Measurements from ENCODE around the gene LCP1.

LCP1 gene

DNA sequence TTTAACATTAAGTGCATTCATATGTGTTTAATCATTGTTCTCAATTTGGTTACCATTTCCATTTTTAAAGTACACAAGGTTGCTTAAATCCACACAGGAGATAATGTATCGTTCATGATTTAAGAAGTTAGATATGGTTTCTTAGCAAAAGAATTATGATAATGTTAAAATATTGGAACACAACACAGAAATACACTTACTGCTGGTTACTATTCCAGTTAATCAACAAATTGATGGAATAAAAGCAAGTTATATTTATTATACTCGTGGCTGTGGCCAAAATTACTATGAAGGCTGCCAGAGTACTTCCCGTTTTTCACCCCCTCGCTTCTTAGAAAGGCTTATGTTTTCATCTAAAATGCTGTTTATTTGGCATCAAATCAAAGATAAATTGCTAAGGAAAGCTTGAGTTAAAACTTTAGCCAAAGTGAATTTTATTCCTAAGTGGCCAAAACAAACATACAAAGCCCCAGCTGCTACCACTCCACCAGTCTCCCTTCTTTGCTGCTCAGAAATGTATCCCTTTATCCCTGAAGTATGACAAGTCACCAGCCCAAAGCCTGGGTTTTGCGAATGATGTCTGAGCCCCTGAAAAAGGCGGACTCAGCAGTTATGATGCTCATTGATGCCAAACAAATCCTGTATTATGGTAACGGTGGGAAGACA, 27.7 kb downstream of the LCP1 start:
- no peak for DNase-seq

DNA sequence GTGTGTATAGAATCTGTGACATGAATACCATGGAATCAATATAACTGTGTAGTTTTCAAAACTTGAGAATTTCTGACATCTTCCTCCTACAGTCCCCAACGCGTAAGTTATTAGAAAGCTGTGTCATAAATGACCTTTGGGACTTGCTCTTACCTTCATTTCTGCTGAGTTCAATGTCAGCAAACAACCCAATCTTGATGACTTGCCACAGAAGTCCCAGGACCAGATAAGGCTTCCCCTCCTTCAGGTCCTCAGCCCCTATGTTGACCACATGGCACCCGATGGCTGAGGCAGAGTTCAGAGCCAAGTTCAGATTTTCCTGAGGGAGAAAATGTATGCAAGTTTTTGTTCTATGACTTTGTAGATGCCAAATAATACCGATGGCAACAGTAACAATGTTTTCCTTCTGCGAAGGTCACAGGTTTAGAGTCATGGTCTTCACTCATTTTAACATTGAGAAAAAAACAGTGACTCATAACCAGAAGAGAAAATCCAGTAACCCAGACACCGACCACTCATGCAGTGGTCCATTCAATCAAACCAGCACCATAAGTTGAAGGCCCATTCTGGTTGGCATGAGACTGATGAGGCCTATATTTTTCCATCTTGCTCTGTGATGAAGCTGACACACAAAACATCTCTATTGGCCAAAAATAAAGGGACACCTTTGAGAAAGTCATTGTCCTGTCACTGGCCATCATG, 29.2 kb downstream of the LCP1 start:
- DNase-seq = no peak

DNA sequence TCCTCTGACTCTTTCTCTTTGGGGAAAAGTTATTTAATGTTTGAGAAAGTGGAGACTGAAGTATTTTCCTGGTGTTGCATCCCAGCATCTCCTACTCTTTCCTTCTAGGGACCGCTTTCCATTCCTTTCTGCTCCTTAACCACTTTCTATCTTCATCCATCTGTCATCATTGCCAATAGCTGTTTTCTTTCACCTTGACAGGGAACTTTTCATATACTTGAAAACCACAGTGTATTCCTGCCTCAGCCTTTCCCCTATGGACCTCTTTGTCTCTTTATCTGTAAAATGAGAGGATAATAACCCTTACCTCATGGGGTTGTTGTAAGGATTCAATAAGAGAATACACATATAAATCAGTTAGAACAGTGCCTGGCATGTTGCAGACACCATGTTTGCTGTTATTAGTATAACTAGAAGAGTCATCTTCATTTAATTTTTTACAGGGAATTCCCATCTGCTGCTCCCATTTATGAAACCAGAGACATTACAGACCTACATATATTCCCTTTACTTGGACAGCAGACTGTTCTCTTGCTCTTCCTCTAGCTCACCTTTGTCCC, 31.8 kb downstream of the LCP1 start:
- DNase-seq = no peak

DNA sequence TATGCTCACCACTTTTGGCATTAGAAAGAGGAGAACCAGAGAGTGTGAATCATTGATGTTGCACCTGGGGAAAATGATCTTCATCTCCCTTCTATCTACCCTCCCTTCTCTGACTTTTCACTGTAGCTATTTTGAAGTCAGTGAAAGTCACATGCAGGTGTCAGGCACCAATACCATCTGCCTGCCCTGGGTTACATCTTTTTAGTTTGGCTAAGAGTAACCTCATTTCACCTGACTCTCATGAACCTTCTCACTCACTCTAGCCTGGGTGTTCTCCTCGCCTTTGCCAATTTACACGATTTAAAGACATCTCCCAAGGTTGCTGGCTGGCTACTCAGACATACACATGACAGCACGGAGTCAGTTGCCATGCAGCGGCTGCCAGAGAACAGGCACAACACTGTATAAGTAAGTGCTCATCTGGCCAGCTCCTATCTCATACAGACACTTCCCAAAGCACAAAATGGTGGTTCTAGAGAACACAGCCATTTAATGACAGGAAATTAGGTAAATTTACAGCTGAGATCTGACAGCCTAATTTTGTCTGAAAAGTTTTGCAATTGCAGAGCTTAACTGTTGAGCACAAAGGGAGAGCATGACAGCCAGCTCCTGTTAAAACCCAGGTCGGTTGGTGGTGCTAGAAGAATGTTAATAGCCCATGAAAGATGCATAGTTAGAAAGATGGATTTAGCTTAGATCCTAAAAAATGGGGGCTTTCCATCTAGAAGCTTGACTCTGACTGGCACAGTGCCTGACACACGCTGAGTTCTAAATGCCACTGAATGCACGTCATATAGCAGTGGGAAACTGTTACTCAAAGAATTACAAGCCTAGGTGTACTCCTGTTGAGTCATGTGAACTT, 32.5 kb downstream of the LCP1 start:
- DNase-seq = no peak

DNA sequence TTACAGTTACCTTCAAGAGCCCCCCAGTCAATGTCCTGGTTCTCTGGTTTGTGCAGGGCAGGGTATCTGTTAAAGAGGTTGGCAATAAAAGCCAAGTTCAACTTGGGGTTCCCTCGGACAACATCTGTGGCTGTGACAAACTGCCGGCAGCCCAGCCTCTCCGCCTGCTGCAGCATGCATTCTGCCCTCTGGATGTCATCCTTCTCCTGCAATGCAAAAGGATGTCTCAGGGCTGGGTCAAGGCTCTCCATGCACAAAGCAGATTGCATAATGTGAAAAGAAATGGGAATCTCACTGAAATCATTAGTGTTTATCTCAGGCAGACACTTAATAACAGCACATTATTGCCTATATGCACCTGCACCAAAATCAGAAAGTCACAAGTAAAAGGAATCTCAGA, 35.1 kb downstream of the LCP1 start:
- DNase-seq = no peak

DNA sequence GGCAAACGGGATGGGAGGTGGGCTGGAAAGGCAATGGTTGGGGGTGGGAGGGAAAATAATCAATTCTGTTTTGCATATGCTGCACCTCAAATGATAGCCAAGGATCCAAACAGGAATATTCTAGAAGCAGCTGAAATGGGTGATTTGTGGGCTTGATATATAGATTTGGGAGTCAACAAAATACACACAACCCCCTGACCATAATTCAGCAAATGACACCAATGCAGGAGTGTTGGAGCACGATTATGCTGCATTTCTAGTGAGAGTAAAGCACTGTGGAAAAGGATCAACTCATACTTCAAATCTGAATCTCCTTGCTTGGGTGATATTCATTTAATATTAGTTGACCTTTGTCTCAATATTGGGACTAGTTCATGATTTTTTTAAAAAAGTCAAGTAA, 36.0 kb downstream of the LCP1 start:
- no peak for DNase-seq

DNA sequence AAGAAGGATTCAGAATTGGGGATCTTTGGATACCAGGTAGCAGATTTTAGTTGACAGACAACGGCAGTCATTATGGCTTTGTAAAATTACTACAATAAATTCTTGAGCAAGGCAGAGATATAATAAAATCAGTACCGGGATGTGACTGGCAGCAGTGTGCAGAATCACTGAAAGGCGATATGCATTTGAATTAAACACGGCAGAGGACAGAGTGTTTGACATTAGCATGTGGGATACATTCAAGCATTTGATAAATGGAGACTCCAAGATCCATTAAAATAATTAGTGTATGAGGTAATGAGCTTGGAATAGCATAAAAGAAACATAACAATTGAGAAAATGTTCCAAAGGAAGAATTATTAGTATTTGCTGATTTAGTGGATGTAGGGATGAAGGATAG, 36.8 kb downstream of the LCP1 start:
- DNase-seq = no peak

DNA sequence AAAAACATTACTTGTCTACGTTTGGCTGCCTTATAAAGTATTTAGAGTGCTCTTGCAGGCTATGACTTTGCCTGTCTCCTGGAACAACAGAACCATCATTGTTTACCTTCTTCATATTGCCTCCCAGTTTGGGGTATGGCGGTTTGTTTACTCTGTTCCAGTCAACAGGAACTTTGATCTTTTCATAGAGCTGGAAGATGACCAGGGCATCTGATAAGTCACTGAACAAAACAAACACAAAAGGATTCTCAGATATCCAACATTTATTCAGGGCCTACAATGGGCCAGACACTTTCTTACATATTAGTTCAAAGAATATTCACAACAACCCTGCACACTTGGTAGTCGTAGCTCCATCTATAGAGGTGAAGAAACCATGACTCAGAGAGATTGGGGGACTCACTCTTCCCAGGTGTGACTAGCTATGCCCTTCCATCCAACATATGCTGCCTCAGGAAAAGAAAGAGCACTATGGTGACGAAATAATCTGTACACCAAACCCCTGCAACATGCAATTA, 38.7 kb downstream of the LCP1 start:
- DNase-seq = no peak

DNA sequence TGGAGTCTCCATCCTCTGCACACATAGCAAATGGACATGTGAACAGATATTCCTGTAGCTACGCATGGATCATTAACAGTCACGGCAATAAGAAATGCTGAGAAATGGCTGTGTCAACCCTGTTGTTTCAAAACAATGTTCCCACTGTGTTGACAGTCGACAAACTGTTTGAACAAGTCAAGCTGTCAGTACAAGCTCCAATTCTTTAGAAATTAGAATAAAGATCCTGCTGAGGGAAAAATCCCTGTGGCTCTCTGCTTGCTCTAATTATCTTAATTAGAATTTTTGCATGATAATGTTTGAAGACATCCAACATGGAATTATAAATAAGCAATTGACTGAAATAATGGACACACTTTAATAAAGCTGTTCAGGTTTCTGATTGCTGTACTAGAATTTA, 39.2 kb downstream of the LCP1 start:
- no peak for DNase-seq

DNA sequence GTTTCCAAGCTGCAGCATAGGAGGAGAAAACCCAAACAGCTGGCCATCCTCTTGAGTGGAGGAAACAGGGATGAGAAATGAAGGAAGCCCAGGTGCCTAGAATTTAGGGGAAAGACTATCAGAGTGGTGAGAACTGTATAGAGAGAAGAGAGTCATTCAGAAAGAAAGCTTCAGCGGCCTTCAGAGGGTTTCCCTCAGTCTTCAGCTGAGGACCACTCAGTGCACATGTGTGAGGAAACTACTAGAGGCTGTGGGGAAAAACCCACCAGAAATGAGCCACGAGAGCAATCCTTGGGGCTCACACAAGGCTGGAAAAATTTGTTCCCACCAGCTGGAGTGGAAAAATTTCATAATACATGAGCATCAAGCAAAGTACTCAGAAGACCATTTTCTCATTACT, 41.9 kb downstream of the LCP1 start:
- DNase-seq = no peak

DNA sequence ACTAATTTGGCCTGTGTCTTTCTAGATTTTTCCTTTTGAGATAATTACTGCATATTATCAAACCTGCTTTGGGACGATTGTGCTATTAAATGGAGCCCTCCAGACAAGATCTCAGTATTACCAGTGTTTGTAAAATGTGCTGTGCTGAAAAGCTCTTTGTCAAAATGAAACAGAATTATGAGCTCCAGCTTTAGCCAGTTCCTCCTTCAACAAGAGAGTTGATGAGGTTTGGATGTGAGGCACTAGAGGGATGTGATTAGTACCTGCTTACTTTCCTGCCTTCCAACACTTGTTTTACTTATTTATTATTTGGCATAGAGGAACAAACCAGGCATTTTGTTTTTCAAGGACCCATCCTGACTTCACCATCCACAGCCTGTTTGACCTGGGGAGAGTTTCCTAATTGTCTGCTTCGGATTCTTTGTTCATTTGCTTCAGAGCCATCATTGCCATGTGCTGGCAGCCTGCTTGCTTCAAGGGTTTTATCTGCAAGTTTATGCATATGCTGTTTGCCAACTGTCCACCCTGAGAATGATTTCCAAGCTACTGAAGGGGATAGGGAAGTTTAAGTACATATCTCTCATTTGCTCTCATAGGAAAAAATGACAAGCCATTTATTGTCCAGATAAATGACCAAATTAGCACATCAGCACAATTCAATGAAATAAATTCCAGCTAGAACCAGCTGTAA, 44.2 kb downstream of the LCP1 start:
- no peak for DNase-seq

DNA sequence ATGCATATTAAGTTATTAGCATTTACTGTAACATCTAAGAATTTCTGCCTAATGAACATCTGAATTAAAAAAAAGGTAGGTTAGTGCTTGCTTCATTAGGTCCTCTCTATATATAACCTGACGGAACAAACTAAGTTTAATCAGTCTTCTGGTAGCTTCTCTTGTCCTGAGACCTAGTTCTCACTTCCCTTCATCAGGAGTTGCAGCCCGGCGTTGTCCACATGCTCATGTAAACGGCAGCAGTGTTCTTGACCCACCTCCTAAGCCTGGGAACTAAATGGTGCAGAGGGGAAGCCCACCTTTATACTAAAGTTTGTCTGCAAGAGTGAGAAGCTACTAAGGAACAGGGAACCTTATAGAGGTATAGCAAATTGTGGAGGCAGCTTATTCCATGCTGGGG, 45.3 kb downstream of the LCP1 start:
- DNase-seq = no peak

DNA sequence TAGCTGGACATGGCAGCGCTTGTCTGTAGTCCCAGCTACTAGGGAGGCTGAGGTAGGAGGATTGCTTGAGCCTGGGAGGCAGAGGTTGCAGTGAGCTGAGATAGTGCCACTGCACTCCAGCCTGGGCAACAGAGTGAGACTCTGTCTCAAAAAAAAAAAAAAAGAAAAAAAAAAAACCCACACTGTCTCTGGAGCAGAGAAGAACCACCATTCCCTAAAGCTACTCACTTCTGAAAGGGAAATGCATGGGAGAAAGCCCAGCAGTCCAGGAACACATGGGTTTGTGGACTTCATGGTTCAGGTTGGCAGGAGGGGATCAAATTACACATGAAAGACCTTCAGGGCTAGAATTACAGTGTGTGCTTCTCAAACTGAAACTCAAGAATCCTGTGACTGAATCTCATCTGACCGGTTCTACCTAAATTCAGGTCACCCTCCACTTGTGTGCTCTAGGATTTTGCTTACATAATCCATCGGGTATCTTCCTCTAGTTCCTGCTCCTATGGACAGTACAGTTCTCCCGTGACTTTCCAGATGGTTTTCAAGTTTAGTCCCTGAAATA, 46.9 kb downstream of the LCP1 start:
- no peak for DNase-seq

DNA sequence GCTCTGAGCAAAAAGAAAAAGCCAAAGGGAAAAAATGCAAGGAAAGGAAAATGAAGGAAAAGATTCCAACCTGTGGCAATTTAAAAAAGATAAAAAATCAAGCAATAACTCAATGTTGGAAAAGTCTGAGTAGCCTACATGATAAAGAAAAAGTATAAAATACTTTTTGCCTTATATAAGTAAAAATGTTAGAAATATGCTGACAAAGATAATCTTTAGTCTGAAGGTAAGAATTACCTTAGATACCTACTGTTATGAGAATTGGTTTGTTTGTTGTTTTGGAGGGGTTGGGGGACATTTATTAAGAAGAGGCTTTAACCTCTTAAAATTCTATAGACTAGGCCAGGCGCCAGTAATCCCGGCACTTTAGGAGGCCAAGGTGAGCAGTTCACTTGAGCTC, 47.5 kb downstream of the LCP1 start:
- DNase-seq = no peak

DNA sequence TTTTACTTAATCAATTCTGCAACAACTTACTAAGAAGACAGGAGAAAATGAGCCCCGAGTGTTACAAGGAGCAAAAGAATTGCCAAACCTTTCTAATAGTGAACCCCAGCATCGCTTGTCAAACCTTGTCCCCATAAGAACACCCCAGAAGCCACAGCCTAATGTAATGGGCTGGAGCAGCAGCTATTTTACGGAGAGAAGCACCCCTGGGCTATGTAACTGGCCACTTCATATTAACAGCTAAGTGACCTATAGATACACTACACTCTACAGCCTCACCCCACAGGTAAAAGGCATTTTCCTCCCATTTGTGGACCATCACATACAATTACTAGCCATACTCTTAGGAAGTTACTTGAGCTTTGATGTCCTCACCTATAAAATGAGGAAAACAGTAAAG, 49.9 kb downstream of the LCP1 start:
- DNase-seq = no peak

DNA sequence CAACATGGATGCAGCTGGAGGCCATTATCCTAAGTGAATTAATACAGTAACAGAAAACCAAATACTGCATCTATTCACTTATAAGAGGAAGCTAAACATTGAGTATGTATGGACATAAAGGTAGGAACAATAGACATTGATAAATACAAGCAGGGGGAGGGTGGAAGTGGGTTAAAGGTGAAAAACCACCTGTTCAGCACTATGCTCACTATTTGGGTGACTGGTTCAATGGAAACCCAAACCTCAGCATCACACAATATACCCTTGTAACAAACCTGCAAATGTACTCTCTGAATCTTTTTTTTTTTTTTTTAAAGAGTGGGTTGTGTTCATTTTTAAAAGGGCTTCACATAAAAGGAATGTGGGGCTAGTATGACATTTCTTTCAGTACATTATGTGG, 50.3 kb downstream of the LCP1 start:
- DNase-seq = no peak

DNA sequence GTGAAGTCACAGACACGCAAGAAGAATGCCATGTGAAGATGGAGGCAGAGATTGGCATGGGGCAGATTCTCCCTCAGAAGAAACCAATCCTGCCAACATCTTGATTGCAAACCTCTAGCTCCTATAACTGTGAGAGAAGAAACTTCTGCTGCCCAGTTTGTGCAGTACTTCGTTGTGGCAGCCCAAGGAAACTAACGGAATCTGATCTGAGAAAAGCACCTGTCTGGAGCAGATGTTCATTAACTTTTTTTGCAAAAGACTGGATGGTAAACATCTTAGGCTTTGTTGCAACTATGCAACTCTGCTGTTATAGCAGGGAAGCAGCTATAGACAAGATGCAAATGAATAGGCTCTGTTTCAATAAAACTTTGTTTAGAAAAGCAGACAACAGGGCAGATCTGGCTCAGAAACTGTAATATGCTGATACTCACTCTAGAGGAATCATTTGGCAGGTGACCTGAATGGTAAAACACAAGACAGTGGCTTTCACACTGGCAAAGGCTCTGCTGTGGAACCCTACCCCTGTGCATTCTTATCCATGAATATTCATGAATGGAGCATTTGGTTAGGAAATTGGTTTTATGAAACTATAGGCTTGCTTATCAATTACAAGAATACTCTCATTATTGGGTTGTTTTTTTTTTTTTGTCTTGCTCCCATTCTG, 51.9 kb downstream of the LCP1 start:
- DNase-seq = no peak

DNA sequence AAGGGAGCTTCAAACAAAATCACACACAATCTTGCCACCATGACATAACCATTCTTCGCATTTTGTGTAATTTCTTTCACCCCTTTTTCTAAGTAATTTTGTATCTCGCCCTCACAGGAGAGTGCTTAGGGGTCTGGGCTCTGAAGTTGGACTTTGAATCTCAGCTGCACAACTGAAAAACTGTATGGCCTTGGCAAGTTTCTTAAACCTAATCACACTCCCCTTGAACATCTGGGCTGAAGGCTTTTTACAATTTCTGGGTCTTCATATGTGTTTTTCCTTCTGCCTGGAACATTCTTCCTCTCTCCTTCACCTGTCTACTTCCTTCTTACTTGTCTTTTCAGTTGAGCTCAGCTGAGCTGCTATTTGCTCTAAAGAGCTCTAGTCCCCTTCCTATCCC, 52.9 kb downstream of the LCP1 start:
- DNase-seq = no peak

DNA sequence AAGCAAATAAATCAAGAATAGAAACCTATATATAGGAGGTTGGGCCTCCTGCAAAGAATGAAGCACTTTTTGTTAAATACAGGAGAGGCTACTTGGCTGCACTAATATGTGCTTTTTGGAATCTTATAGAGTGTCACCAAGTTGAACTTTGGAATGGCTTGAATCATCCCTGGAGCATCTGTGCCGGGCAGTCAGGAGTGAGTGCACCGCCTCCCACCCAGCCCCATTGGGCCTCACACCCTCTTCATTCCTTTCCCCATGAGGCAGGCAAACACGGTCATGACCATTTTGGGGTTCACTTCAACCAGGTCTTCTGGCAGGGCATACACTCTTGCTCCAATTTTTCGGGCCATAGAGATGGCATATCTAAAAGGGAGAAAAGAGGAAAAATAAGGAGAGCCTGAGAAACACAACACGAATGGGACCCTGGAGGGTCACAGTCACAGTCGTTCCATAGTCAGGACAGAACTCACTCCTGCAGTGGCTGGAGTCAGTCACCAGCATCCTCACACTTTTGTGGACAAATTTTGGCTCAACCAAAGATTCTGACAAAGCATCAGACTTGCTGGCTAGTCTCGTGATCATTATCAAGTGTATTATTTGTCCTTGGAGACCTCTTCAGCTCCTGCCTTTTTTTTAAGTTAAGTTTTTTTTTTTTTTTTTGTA, 54.5 kb downstream of the LCP1 start:
- DNase-seq = no peak

DNA sequence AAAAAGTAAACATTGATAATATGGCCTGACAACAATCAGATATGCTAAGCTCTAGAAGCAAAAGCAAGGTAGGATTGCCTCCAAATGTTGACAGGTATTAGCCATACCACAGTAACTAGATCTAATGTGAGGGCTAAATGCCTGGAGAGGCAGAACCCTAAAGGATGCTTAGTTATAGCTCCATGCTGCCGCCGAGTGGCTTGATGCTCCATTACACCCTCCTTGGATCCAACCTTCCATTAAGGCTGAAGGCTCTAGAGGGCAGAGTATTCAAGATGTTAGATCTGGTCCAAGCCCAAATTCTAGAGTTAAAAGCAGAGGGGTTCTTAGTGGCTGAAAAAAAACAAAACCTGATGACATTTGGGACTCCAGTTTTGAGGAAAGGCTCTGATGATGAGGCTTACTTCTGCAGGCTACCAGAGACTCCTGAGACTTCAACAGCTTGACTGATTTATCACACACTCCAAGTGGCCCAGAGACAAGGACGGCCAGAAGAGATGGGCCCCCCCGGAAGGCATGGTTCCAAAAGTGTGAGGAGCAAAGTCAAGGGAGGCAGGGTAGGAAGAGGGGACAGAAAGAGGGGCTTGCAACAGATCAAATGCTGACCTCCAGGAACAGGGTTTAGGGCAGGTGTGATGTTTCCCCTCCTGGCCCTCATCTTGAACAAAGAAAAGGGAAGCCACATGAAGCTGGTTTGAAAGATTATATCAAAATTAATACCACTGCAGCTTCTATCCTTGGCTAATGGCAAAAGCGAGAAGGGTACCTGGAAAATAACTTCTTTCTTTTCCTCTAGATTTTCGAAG, 55.2 kb downstream of the LCP1 start:
- DNase-seq = peak; percentile 75

DNA sequence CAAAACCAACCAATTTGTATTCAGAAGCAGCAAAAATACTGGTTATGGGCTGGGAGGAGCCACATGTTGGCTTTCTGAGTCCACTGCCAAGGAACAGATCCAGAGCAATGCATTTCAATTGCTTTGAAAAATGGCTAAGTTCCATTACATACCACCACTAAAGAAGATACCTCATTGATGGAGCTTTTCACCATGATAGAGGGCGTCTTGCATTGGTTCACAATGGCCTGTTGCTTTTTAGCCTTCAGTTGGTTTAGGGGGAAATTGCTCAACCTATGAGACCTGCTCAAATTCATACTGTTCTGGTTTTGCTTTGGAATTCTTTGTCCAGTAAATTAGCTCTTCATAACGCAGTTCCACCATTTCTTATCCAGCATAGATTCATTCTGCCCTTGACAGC, 55.9 kb downstream of the LCP1 start:
- no peak for DNase-seq
